HCT116 (cell line): ENCODE results near the gene SFTPB. TPM values are rescaled to one million over a fixed set of nuclear protein-coding genes. Genes with fewer than 3 reads are reported as not detected.

Experiments used
- ATAC-seq: fragments of 200-7000 bp; cut with Tn5 transposase; 2 replicates; pipeline ENCODE4 v1.9.1; 2020; ENCODE audit warnings: mild to moderate bottlenecking, moderate library complexity
- BruUV-seq: library from RNA; stranded (reverse); fragments of 400-500 nt; replicated peaks from 2 replicates; lab custom pipeline; 2021; lab: Mats Ljungman, UMichigan
- CTCF ChIA-PET: fragments of 300-600 bp; sonication (Branson Sonifier 250); formaldehyde crosslinking; loops from one replicate; lab custom pipeline; 2021; ENCODE audit warnings: antibody characterized with exemption; lab: Charles Lee
- POLR2A ChIA-PET: fragments of 300-600, 350-600 bp; sonication (Branson Sonifier 250); formaldehyde crosslinking; loops from one replicate; lab custom pipeline; 2021; ENCODE audit warnings: antibody characterized with exemption; lab: Charles Lee
- RAD21 ChIA-PET, 2 experiments: fragments of 300-600 bp; sonication (Branson Sonifier 250); formaldehyde crosslinking; loops; one replicate each; lab custom pipeline; 2023; ENCODE audit warnings: low total read pairs in 2 of 2; ENCODE audit not compliant: uncharacterized antibody in 2 of 2, unreplicated experiment in 2 of 2, low non-redundant PET in 1 of 2; lab: Charles Lee
- DNase-seq: peaks from one replicate; pipeline ENCODE4 v3.0.0-alpha.2; 2010; ENCODE audit warnings: low read depth, low spot score
- H2AFZ ChIP-seq: fragments of 200-600 bp; shearing (Covaris generic), sonication (generic); 2 replicates; pipeline ENCODE4 v1.6.1; 2017; ENCODE audit warnings: low read depth, mixed run types, mixed read lengths, antibody characterized with exemption, low read length; ENCODE audit not compliant: poor library complexity, severe bottlenecking
- H3K27ac ChIP-seq: 2 replicates; pipeline ENCODE4 v1.5.1; 2012; ENCODE audit warnings: low read depth, low read length
- H3K27me3 ChIP-seq: fragments of 200-600 bp; sonication (generic); 2 replicates; pipeline ENCODE4 v1.6.1; 2016; ENCODE audit warnings: mixed run types, low read length, mixed read lengths; ENCODE audit not compliant: insufficient read depth
- H3K36me3 ChIP-seq, 2 experiments: fragments of 200-500 bp in 1 of 2; fragments of 200-600 bp in 1 of 2; sonication (Bioruptor generic) in 1 of 2; sonication (generic) in 1 of 2; 2 replicates each; pipeline versions ENCODE4 v1.5.1 to v1.6.1; 2014 to 2016; ENCODE audit warnings: low read length in 2 of 2, inconsistent platforms in 1 of 2, mixed read lengths in 1 of 2, mixed run types in 1 of 2; ENCODE audit not compliant: insufficient read depth in 2 of 2, control insufficient read depth in 1 of 2
- H3K4me1 ChIP-seq, 2 experiments: fragments of 200-600 bp in 1 of 2; sonication (generic) in 1 of 2; 2 replicates each; pipeline versions ENCODE4 v1.5.1 to v1.6.1; 2012 to 2017; ENCODE audit warnings: low read length in 2 of 2, inconsistent platforms in 1 of 2, mild to moderate bottlenecking in 1 of 2, mixed read lengths in 1 of 2, mixed run types in 1 of 2, moderate library complexity in 1 of 2; ENCODE audit not compliant: insufficient read depth in 2 of 2, control insufficient read depth in 1 of 2
- H3K4me2 ChIP-seq: fragments of 200-600 bp; sonication (generic); 2 replicates; pipeline ENCODE4 v1.6.1; 2017; ENCODE audit warnings: mixed run types, low read length, mixed read lengths
- H3K4me3 ChIP-seq, 2 experiments: fragments of 200-600 bp in 1 of 2; sonication (generic) in 1 of 2; replicated peaks in 1 of 2; 2 replicates each; pipeline ENCODE4 v1.5.1; 2011 to 2016; ENCODE audit warnings: low read length in 2 of 2, control low read depth in 1 of 2, low read depth in 1 of 2, mild to moderate bottlenecking in 1 of 2, mixed read lengths in 1 of 2, mixed run types in 1 of 2
- H3K79me2 ChIP-seq: fragments of 200-600 bp; sonication (generic); 2 replicates; pipeline ENCODE4 v1.6.1; 2017; ENCODE audit warnings: mild to moderate bottlenecking, mixed run types, low read length, moderate library complexity, mixed read lengths; ENCODE audit not compliant: insufficient read depth
- H3K9ac ChIP-seq: fragments of 200-600 bp; sonication (generic); 2 replicates; pipeline ENCODE4 v1.6.1; 2016; ENCODE audit warnings: low read length, mixed read lengths
- H3K9me2 ChIP-seq: fragments of 200-600 bp; sonication (generic), shearing (Covaris generic); 2 replicates; pipeline ENCODE4 v1.6.1; 2017; ENCODE audit warnings: mixed run types, mild to moderate bottlenecking, moderate library complexity; ENCODE audit not compliant: insufficient read depth
- H3K9me3 ChIP-seq, 2 experiments: fragments of 200-500 bp in 1 of 2; fragments of 200-600 bp in 1 of 2; sonication (Bioruptor generic) in 1 of 2; sonication (generic) in 1 of 2; 2 replicates each; pipeline ENCODE4 v1.6.1; 2014 to 2017; ENCODE audit warnings: low read length in 2 of 2, mixed read lengths in 2 of 2, inconsistent platforms in 1 of 2, low read depth in 1 of 2, mild to moderate bottlenecking in 1 of 2, mixed run types in 1 of 2, moderate library complexity in 1 of 2; ENCODE audit not compliant: control insufficient read depth in 1 of 2, insufficient read depth in 1 of 2
- H4K20me1 ChIP-seq: fragments of 200-600 bp; sonication (generic), shearing (Covaris generic); 2 replicates; pipeline ENCODE4 v1.6.1; 2017; ENCODE audit warnings: mixed run types, mild to moderate bottlenecking, moderate library complexity; ENCODE audit not compliant: insufficient read depth
- CBX3 ChIP-seq: IDR thresholded peaks from 2 replicates; pipeline ENCODE4 v1.6.1; 2012; ENCODE audit warnings: low read depth
- CEBPB ChIP-seq: IDR thresholded peaks from 2 replicates; pipeline ENCODE4 v1.6.1; 2012; ENCODE audit warnings: low read depth
- EGR1 ChIP-seq: IDR thresholded peaks from 2 replicates; pipeline ENCODE4 v1.6.1; 2012; ENCODE audit warnings: low read depth
- EZH2 ChIP-seq: fragments of 200-600 bp; sonication (generic); IDR thresholded peaks from 2 replicates; pipeline ENCODE4 v1.6.1; 2017; ENCODE audit warnings: antibody characterized with exemption, mixed run types
- EZH2phosphoT487 ChIP-seq: fragments of 200-600 bp; IDR thresholded peaks from 2 replicates; pipeline ENCODE4 v1.6.1; 2018; ENCODE audit warnings: antibody characterized with exemption, borderline replicate concordance
- FOSL1 ChIP-seq: IDR thresholded peaks from 2 replicates; pipeline ENCODE4 v1.6.1; 2012; ENCODE audit warnings: low read depth
- JUND ChIP-seq: IDR thresholded peaks from 2 replicates; pipeline ENCODE4 v1.6.1; 2012
- POLR2AphosphoS5 ChIP-seq: IDR thresholded peaks from 2 replicates; pipeline ENCODE4 v1.6.1; 2011; ENCODE audit warnings: mild to moderate bottlenecking, low read depth, low read length, moderate library complexity
- RAD21 ChIP-seq: IDR thresholded peaks from 2 replicates; pipeline ENCODE4 v1.6.1; 2012; ENCODE audit warnings: low read depth, mild to moderate bottlenecking
- SIN3A ChIP-seq: IDR thresholded peaks from 2 replicates; pipeline ENCODE4 v1.6.1; 2012; ENCODE audit warnings: low read depth
- SRF ChIP-seq: IDR thresholded peaks from 2 replicates; pipeline ENCODE4 v1.6.1; 2012; ENCODE audit warnings: low read depth
- TCF7L2 ChIP-seq: IDR thresholded peaks from 2 replicates; pipeline ENCODE4 v1.7.0; 2011; ENCODE audit warnings: borderline replicate concordance, inconsistent platforms; ENCODE audit not compliant: insufficient read depth, insufficient read length; ENCODE audit errors: extremely low read depth
- YY1 ChIP-seq: IDR thresholded peaks from 2 replicates; pipeline ENCODE4 v1.6.1; 2011; ENCODE audit warnings: low read length, low read depth, moderate library complexity, mild to moderate bottlenecking; ENCODE audit not compliant: insufficient replicate concordance; ENCODE audit errors: extremely low read depth
- ZFX ChIP-seq: fragments of 450-650 bp; IDR thresholded peaks from 2 replicates; pipeline ENCODE4 v1.6.1; 2017
- ZNF274 ChIP-seq: fragments of 200-500 bp; sonication (Bioruptor generic); IDR thresholded peaks from 2 replicates; pipeline ENCODE4 v1.6.1; 2014; ENCODE audit warnings: mild to moderate bottlenecking, low read depth, low read length, inconsistent platforms
- intact Hi-C: fragments of 100-400 bp; cut with micrococcal nuclease; formaldehyde crosslinking; loops from 2 replicates; pipeline ENCODE4 v1.10.0; 2022
- total RNA-seq: library from RNA; stranded (reverse); gene quantifications from one replicate; pipeline ENCODE4 v1.2.1, GENCODE V29; 2021; ENCODE audit not compliant: unreplicated experiment
- TF ChIP-seq, protein P1 (sequence below): IDR thresholded peaks from 2 replicates; pipeline ENCODE4 v1.6.1; 2012
- TF ChIP-seq, protein P2 (sequence below): IDR thresholded peaks from 2 replicates; pipeline ENCODE4 v1.6.1; 2012; ENCODE audit warnings: low read depth
- TF ChIP-seq, protein P3 (sequence below), 3 experiments: fragments of 200-600 bp in 1 of 3; sonication (generic) in 1 of 3; IDR thresholded peaks in 2 of 3; conservative IDR thresholded peaks in 1 of 3; 2 replicates each; pipeline ENCODE4 v1.5.1; 2012 to 2017; ENCODE audit warnings: low read depth in 2 of 3, low read length in 2 of 3, antibody characterized with exemption in 1 of 3, borderline replicate concordance in 1 of 3, control low read depth in 1 of 3, mild to moderate bottlenecking in 1 of 3, mixed read lengths in 1 of 3, mixed run types in 1 of 3, moderate library complexity in 1 of 3; ENCODE audit not compliant: insufficient read depth in 1 of 3

The SFTPB gene
- total RNA-seq, 1 experiment from 2014 or later = 13.3 TPM

DNA sequence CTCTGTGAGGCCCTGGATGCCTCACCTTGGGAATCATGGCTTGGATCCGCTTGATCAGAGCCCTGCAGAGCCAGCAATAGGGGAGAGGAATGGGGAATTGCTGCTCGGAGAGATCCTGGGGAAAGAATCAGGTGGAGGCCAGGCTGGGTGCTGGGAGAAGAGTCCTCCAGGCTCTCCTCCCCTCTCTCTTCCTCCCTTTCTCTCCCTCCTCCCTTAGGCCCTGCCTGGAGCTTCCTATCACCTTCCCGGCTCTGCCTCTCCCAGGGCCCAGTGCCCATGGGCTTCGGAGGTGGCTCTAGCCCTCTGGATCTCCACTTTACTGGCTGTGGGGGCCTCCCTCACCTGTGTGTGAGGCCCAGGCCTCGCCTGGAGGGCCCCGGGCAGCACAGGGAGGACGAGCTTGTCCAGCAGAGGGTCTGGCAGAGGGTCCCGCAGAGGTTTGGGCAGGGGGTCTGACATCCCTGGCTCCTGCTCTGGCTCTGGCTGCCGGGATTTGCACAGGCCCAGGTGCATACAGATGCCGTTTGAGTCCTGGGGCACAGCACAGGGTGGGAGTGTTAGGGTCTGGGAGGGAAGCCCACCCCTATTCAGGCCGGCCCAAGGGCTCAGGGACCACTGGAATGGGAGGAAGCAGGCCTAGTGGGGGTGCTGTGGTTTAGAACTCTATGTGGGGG is 2.6 kb downstream of the SFTPB start:
- Histone ChIP-seq H3K27me3 (no peaks in the 10 kb centered on the region), H2AFZ (no peak overlapping the region), H3K4me2 (no peak overlapping the region), H3K79me2 (no peaks in the 10 kb centered on the region), H4K20me1 (no peaks in the 10 kb centered on the region), H3K4me1 (peaks cover 0 to 15% of the 10 kb centered on the region in 2 experiments; a peak in 2 of 4 replicates), H3K36me3 (no peaks in the 10 kb centered on the region), H3K9me2 (no peaks in the 10 kb centered on the region), H3K27ac (no peak overlapping the region)
- ChIA-PET CTCF (interaction anchor here (1.2 kb wide), 1 partner anchor 28 kb away, joined by 3 read pairs; no protein-coding TSS in a partner anchor), POLR2A (no interaction called here), RAD21 (no interaction called here)
- no TSS peak for BruUV-seq
- intact Hi-C loops = no loop called here
- no peak for ATAC-seq
- TF ChIP-seq TCF7L2 (no peak), CEBPB (no peak), ZNF274 (no peak), SIN3A (no peak), POLR2AphosphoS5 (no peak), EGR1 (no peak), RAD21 (no peak), FOSL1 (no peak), EZH2phosphoT487 (no peak), YY1 (no peak), CBX3 (no peak), SRF (no peak), ZFX (no peak), EZH2 (no peak), JUND (no peak)
- TF ChIP-seq, protein P1, sequence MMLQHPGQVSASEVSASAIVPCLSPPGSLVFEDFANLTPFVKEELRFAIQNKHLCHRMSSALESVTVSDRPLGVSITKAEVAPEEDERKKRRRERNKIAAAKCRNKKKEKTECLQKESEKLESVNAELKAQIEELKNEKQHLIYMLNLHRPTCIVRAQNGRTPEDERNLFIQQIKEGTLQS = no peak
- TF ChIP-seq, protein P2, sequence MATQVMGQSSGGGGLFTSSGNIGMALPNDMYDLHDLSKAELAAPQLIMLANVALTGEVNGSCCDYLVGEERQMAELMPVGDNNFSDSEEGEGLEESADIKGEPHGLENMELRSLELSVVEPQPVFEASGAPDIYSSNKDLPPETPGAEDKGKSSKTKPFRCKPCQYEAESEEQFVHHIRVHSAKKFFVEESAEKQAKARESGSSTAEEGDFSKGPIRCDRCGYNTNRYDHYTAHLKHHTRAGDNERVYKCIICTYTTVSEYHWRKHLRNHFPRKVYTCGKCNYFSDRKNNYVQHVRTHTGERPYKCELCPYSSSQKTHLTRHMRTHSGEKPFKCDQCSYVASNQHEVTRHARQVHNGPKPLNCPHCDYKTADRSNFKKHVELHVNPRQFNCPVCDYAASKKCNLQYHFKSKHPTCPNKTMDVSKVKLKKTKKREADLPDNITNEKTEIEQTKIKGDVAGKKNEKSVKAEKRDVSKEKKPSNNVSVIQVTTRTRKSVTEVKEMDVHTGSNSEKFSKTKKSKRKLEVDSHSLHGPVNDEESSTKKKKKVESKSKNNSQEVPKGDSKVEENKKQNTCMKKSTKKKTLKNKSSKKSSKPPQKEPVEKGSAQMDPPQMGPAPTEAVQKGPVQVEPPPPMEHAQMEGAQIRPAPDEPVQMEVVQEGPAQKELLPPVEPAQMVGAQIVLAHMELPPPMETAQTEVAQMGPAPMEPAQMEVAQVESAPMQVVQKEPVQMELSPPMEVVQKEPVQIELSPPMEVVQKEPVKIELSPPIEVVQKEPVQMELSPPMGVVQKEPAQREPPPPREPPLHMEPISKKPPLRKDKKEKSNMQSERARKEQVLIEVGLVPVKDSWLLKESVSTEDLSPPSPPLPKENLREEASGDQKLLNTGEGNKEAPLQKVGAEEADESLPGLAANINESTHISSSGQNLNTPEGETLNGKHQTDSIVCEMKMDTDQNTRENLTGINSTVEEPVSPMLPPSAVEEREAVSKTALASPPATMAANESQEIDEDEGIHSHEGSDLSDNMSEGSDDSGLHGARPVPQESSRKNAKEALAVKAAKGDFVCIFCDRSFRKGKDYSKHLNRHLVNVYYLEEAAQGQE = no peak
- TF ChIP-seq, protein P3, sequence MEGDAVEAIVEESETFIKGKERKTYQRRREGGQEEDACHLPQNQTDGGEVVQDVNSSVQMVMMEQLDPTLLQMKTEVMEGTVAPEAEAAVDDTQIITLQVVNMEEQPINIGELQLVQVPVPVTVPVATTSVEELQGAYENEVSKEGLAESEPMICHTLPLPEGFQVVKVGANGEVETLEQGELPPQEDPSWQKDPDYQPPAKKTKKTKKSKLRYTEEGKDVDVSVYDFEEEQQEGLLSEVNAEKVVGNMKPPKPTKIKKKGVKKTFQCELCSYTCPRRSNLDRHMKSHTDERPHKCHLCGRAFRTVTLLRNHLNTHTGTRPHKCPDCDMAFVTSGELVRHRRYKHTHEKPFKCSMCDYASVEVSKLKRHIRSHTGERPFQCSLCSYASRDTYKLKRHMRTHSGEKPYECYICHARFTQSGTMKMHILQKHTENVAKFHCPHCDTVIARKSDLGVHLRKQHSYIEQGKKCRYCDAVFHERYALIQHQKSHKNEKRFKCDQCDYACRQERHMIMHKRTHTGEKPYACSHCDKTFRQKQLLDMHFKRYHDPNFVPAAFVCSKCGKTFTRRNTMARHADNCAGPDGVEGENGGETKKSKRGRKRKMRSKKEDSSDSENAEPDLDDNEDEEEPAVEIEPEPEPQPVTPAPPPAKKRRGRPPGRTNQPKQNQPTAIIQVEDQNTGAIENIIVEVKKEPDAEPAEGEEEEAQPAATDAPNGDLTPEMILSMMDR (IDR thresholded peaks at IDR 0.05 in 2 of 3, conservative IDR thresholded peaks at IDR 0.05 in 1 of 3; ENCODE audit: borderline replicate concordance in 1 of 3, insufficient read depth in 1 of 3, low read depth in 2 of 3, low read length in 2 of 3) = no peak
- TF ChIP-seq, all 23 proteins: peak for 0
- no peak overlapping the region for H3K9ac ChIP-seq
- no peak for DNase-seq
- H3K4me3 ChIP-seq = no peak overlapping the region
- H3K9me3 ChIP-seq = no peaks in the 10 kb centered on the region
